Stimulated activated CD8-positive, alpha-beta memory T cell treated with anti-CD3 and anti-CD28 coated beads, Interleukin-15, amount 100 ng/mL, for 1 hour (primary cell): ENCODE measurements around the gene DACH1.

ENCODE experiments used
- DNase-seq: peaks from one replicate; pipeline ENCODE4 v3.0.0-alpha.2; 2020; ENCODE audit warnings: low read depth

The DACH1 gene

GRCh38 chr13:71624653-71625600 is 242.1 kb downstream of the DACH1 start:
- no peak for DNase-seq

GRCh38 chr13:71621174-71622124 is 245.6 kb downstream of the DACH1 start:
- no peak for DNase-seq

GRCh38 chr13:71619096-71619495 is 247.9 kb downstream of the DACH1 start:
- DNase-seq: no peak

GRCh38 chr13:71618159-71618558 is 248.8 kb downstream of the DACH1 start:
- DNase-seq: no peak

GRCh38 chr13:71617265-71617664 is 249.7 kb downstream of the DACH1 start:
- DNase-seq: no peak

GRCh38 chr13:71613066-71613745 is 253.8 kb downstream of the DACH1 start:
- DNase-seq: no peak

GRCh38 chr13:71611292-71611691 is 255.7 kb downstream of the DACH1 start:
- DNase-seq: no peak

- DNase-seq: no peak
Measured at GRCh38 chr13:71610876-71611275, 256.1 kb downstream of the DACH1 start.

- DNase-seq: no peak
Measured at GRCh38 chr13:71609271-71609670, 257.7 kb downstream of the DACH1 start.

- DNase-seq: no peak
Measured at GRCh38 chr13:71607575-71607974, 259.4 kb downstream of the DACH1 start.

GRCh38 chr13:71606818-71607217 is 260.2 kb downstream of the DACH1 start:
- no peak for DNase-seq

GRCh38 chr13:71605744-71606143 is 261.3 kb downstream of the DACH1 start:
- no peak for DNase-seq

GRCh38 chr13:71603255-71603654 is 263.7 kb downstream of the DACH1 start:
- no peak for DNase-seq

GRCh38 chr13:71602344-71602743 is 264.7 kb downstream of the DACH1 start:
- no peak for DNase-seq

GRCh38 chr13:71597150-71597549 is 269.9 kb downstream of the DACH1 start:
- no peak for DNase-seq

GRCh38 chr13:71596116-71596515 is 270.9 kb downstream of the DACH1 start:
- DNase-seq: no peak

- DNase-seq: no peak
Measured at GRCh38 chr13:71593566-71593965, 273.4 kb downstream of the DACH1 start.

- no peak for DNase-seq
Measured at GRCh38 chr13:71591374-71591773, 275.6 kb downstream of the DACH1 start.

GRCh38 chr13:71590654-71591148 is 276.3 kb downstream of the DACH1 start:
- DNase-seq: no peak

GRCh38 chr13:71589032-71589431 is 278.0 kb downstream of the DACH1 start:
- DNase-seq: no peak

- no peak for DNase-seq
Measured at GRCh38 chr13:71587817-71588216, 279.2 kb downstream of the DACH1 start.

GRCh38 chr13:71587193-71587592 is 279.8 kb downstream of the DACH1 start:
- no peak for DNase-seq
